Measurements from ENCODE around the gene DHRS4.

DHRS4 gene

GRCh38 chr14:23931721-23932289 is 21.8 kb upstream of the DHRS4 start:
- TF ChIP-seq CTCF (IDR thresholded peaks at IDR 0.05; ENCODE audit: insufficient read depth, low read length, poor library complexity, severe bottlenecking): no peak
- no peak for TF ChIP-seq EZH2phosphoT487 (conservative IDR thresholded peaks at IDR 0.05; ENCODE audit: low read length)
- no peaks in the 10 kb centered on the region for H4K20me1 ChIP-seq (ENCODE audit: low read depth, low read length)
- no peak overlapping the region for H3K9ac ChIP-seq (ENCODE audit: low read length)
- no peak overlapping the region for H3K4me2 ChIP-seq (ENCODE audit: low read depth, low read length, poor library complexity, severe bottlenecking)
- no peaks in the 10 kb centered on the region for H3K9me2 ChIP-seq (replicated peaks; ENCODE audit: insufficient read depth, low read length)
- no peaks in the 10 kb centered on the region for H3K36me3 ChIP-seq (ENCODE audit: low read length)
- no peaks in the 10 kb centered on the region for H3K79me2 ChIP-seq (ENCODE audit: insufficient read depth, low read length)
- no peak overlapping the region for H3K4me3 ChIP-seq (ENCODE audit: insufficient read depth, low read length, poor library complexity, severe bottlenecking)
- no peaks in the 10 kb centered on the region for H3F3A ChIP-seq (ENCODE audit: insufficient read depth)
- no peaks in the 10 kb centered on the region for H3K27me3 ChIP-seq (ENCODE audit: low read length)
- no peak overlapping the region for H2AFZ ChIP-seq (ENCODE audit: low read depth, low read length, severe bottlenecking)
- H3K27ac ChIP-seq (ENCODE audit: low read depth, low read length): no peak overlapping the region
- H3K9me3 ChIP-seq (ENCODE audit: insufficient read depth, low read length): no peaks in the 10 kb centered on the region

- H3K36me3 ChIP-seq (ENCODE audit: low read length): no peaks in the 10 kb centered on the region
- no peaks in the 10 kb centered on the region for H3K9me3 ChIP-seq (ENCODE audit: insufficient read depth, low read length)
- TF ChIP-seq CTCF (IDR thresholded peaks at IDR 0.05; ENCODE audit: insufficient read depth, low read length, poor library complexity, severe bottlenecking): no peak
- TF ChIP-seq EZH2phosphoT487 (conservative IDR thresholded peaks at IDR 0.05; ENCODE audit: low read length): no peak
- no peak overlapping the region for H3K9ac ChIP-seq (ENCODE audit: low read length)
- H2AFZ ChIP-seq (ENCODE audit: low read depth, low read length, severe bottlenecking): no peak overlapping the region
- H3K9me2 ChIP-seq (replicated peaks; ENCODE audit: insufficient read depth, low read length): no peaks in the 10 kb centered on the region
- no peak overlapping the region for H3K4me2 ChIP-seq (ENCODE audit: low read depth, low read length, poor library complexity, severe bottlenecking)
- H3K79me2 ChIP-seq (ENCODE audit: insufficient read depth, low read length): no peaks in the 10 kb centered on the region
- H3K27me3 ChIP-seq (ENCODE audit: low read length): no peaks in the 10 kb centered on the region
- H3K4me3 ChIP-seq (ENCODE audit: insufficient read depth, low read length, poor library complexity, severe bottlenecking): no peak overlapping the region
- H4K20me1 ChIP-seq (ENCODE audit: low read depth, low read length): no peaks in the 10 kb centered on the region
- H3F3A ChIP-seq (ENCODE audit: insufficient read depth): no peaks in the 10 kb centered on the region
- H3K27ac ChIP-seq (ENCODE audit: low read depth, low read length): no peak overlapping the region
Measured at GRCh38 chr14:23932639-23933038, 20.9 kb upstream of the DHRS4 start.

- H3K4me2 ChIP-seq (ENCODE audit: low read depth, low read length, poor library complexity, severe bottlenecking): no peak overlapping the region
Measured at GRCh38 chr14:23933108-23933741, 20.3 kb upstream of the DHRS4 start.

More at GRCh38 chr14:23933108-23933741, 20.3 kb upstream of the DHRS4 start:
- TF ChIP-seq CTCF (IDR thresholded peaks at IDR 0.05; ENCODE audit: insufficient read depth, low read length, poor library complexity, severe bottlenecking) (no peak), EZH2phosphoT487 (conservative IDR thresholded peaks at IDR 0.05; ENCODE audit: low read length) (no peak)
- no peaks in the 10 kb centered on the region for H4K20me1 ChIP-seq (ENCODE audit: low read depth, low read length)
- no peak overlapping the region for H3K4me3 ChIP-seq (ENCODE audit: insufficient read depth, low read length, poor library complexity, severe bottlenecking)
- H3K27ac ChIP-seq (ENCODE audit: low read depth, low read length): no peak overlapping the region
- H3F3A ChIP-seq (ENCODE audit: insufficient read depth): no peaks in the 10 kb centered on the region
- no peaks in the 10 kb centered on the region for H3K79me2 ChIP-seq (ENCODE audit: insufficient read depth, low read length)
- H3K9ac ChIP-seq (ENCODE audit: low read length): no peak overlapping the region
- no peaks in the 10 kb centered on the region for H3K36me3 ChIP-seq (ENCODE audit: low read length)
- no peaks in the 10 kb centered on the region for H3K27me3 ChIP-seq (ENCODE audit: low read length)
- H3K9me2 ChIP-seq (replicated peaks; ENCODE audit: insufficient read depth, low read length): no peaks in the 10 kb centered on the region
- H2AFZ ChIP-seq (ENCODE audit: low read depth, low read length, severe bottlenecking): no peak overlapping the region
- no peaks in the 10 kb centered on the region for H3K9me3 ChIP-seq (ENCODE audit: insufficient read depth, low read length)

All from SU-DHL-6 (cell line).